ENCODE results near the gene CCDC106.

Gene CCDC106

GRCh38 chr19:55671054-55671378, 23.0 kb downstream of the CCDC106 start:
- DNase-seq: no peak

GRCh38 chr19:55672418-55672817, 24.4 kb downstream of the CCDC106 start:
- DNase-seq: no peak

- DNase-seq: no peak
Observed at GRCh38 chr19:55673465-55673864, 25.5 kb downstream of the CCDC106 start.

- no peak for DNase-seq
Observed at GRCh38 chr19:55673889-55674288, 25.9 kb downstream of the CCDC106 start.

- DNase-seq: no peak
Observed at GRCh38 chr19:55674459-55674840, 26.4 kb downstream of the CCDC106 start.

- peak; percentile 89 for DNase-seq
Observed at GRCh38 chr19:55674841-55675660, 27.0 kb downstream of the CCDC106 start, which contains the start of gene EPN1. EPN1 (plus strand) TSS chr19:55675226; CDS start chr19:55678628, 3,402 bp downstream.

- DNase-seq: no peak
Observed at GRCh38 chr19:55675661-55676354, 27.8 kb downstream of the CCDC106 start.

- DNase-seq: no peak
Observed at GRCh38 chr19:55676383-55676782, 28.4 kb downstream of the CCDC106 start.

GRCh38 chr19:55676889-55677505, 29.0 kb downstream of the CCDC106 start:
- DNase-seq: no peak

- peak; percentile 30 for DNase-seq
Observed at GRCh38 chr19:55677572-55678028, 29.6 kb downstream of the CCDC106 start.

- DNase-seq: peak; percentile 35
Observed at GRCh38 chr19:55678121-55678671, 30.2 kb downstream of the CCDC106 start.

GRCh38 chr19:55679343-55680257, 31.6 kb downstream of the CCDC106 start:
- DNase-seq: no peak

- DNase-seq: no peak
Observed at GRCh38 chr19:55680339-55681130, 32.5 kb downstream of the CCDC106 start.

GRCh38 chr19:55681131-55682092, 33.4 kb downstream of the CCDC106 start:
- no peak for DNase-seq

GRCh38 chr19:55683449-55684261, 35.6 kb downstream of the CCDC106 start:
- no peak for DNase-seq

GRCh38 chr19:55684946-55685681, 37.1 kb downstream of the CCDC106 start:
- no peak for DNase-seq

- DNase-seq: no peak
Observed at GRCh38 chr19:55685776-55686175, 37.8 kb downstream of the CCDC106 start.

- DNase-seq: no peak
Observed at GRCh38 chr19:55686311-55687050, 38.5 kb downstream of the CCDC106 start.

Measured in GF-D8 (cell line).